ENCODE results near the gene ADAMTS13.

The ADAMTS13 gene

GRCh38 chr9:133465984-133466383 is 43.8 kb downstream of the ADAMTS13 start:
- TF ChIP-seq CTCF (conservative IDR thresholded peaks at IDR 0.05; ENCODE audit: low read length) = no peak
- no peak for DNase-seq (ENCODE audit: low read depth)
- no peak overlapping the region for H3K4me3 ChIP-seq (ENCODE audit: low read length)

GRCh38 chr9:133467101-133467500 is 44.9 kb downstream of the ADAMTS13 start:
- TF ChIP-seq CTCF (conservative IDR thresholded peaks at IDR 0.05; ENCODE audit: low read length) = no peak
- H3K4me3 ChIP-seq (ENCODE audit: low read length) = no peak overlapping the region
- no peak for DNase-seq (ENCODE audit: low read depth)

DNA sequence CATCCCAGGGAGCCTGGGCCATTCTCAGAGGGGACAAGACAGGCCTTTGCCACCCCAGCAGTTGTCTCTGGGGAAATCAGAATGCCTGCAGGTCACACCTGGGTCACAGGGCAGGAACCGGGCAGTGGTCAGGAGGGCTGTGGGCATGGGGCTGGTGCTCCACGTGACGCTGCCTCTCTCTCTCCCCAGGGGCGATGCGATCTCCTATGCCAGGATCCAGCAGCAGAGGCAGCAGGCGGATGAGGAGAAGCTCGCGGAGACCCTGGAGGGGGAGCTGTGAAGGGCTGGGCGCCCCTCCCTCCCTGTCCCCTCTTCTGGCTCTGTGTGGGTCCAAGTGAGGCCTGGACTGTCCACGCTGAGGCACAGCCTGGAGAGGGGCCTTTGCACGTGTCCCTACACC is 46.2 kb downstream of the ADAMTS13 start:
- H3K4me3 ChIP-seq (ENCODE audit: low read length) = no peak overlapping the region
- TF ChIP-seq CTCF (conservative IDR thresholded peaks at IDR 0.05; ENCODE audit: low read length) = no peak
- no peak for DNase-seq (ENCODE audit: low read depth)

GRCh38 chr9:133468777-133469421 is 46.7 kb downstream of the ADAMTS13 start:
- no peak overlapping the region for H3K4me3 ChIP-seq (ENCODE audit: low read length)
- no peak for DNase-seq (ENCODE audit: low read depth)
- TF ChIP-seq CTCF (conservative IDR thresholded peaks at IDR 0.05; ENCODE audit: low read length) = no peak

DNA sequence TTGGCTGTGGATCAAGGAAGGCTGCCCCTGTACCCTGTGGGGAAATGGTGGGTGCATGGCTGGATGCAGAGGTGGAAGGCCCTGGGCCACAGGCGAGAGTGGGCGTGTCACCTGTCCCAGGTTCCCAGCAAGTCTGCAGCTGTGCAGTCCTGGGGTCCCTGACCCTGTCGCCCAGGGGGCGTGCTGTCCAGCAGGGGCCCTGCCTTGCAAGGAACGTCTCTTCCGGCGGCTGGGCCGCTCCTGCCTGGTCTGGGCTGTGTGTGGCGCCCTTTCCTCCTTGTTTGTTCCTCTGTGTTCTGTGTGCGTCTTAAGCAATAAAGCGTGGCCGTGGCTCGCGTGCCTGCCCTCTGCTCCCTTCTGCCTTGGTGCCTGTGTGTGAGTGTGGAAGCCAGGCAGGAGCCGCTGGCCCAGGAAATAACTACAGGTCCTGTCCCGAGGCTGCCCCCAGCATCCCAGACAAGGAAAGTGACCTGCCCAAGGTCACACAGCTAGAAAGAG is 48.3 kb downstream of the ADAMTS13 start:
- no peak for TF ChIP-seq CTCF (conservative IDR thresholded peaks at IDR 0.05; ENCODE audit: low read length)
- no peak overlapping the region for H3K4me3 ChIP-seq (ENCODE audit: low read length)
- no peak for DNase-seq (ENCODE audit: low read depth)

- no peak for DNase-seq (ENCODE audit: low read depth)
- TF ChIP-seq CTCF (conservative IDR thresholded peaks at IDR 0.05; ENCODE audit: low read length) = no peak
- H3K4me3 ChIP-seq (ENCODE audit: low read length) = no peak overlapping the region
These were observed 48.8 kb downstream of the ADAMTS13 start for GRCh38 chr9:133470988-133471387.

GRCh38 chr9:133471551-133472276 is 49.5 kb downstream of the ADAMTS13 start:
- no peak for TF ChIP-seq CTCF (conservative IDR thresholded peaks at IDR 0.05; ENCODE audit: low read length)
- no peak for DNase-seq (ENCODE audit: low read depth)
- no peak overlapping the region for H3K4me3 ChIP-seq (ENCODE audit: low read length)

All from AG10803 (cell line).